Endothelial cell of umbilical vein (primary cell): ENCODE results near the gene PLBD2.

Experiments
- CTCF ChIP-seq, 2 donors: IDR thresholded peaks; 1 replicate in 1 of 2; 2 replicates in 1 of 2; pipeline ENCODE4 v1.5.1; 2011; ENCODE audit warnings: low read length in 2 of 2, mild to moderate bottlenecking in 2 of 2, moderate library complexity in 2 of 2, control low read depth in 1 of 2, inconsistent platforms in 1 of 2, low read depth in 1 of 2; ENCODE audit not compliant: insufficient read depth in 1 of 2; ENCODE audit errors: extremely low read depth in 1 of 2
- EZH2 ChIP-seq: IDR thresholded peaks from 2 replicates; pipeline ENCODE4 v1.6.1; 2012; ENCODE audit warnings: borderline replicate concordance, low read depth, mild to moderate bottlenecking, moderate library complexity, low read length, inconsistent platforms; ENCODE audit not compliant: severe bottlenecking
- FOS ChIP-seq: IDR thresholded peaks from 2 replicates; pipeline ENCODE4 v1.6.1; 2011; ENCODE audit warnings: mild to moderate bottlenecking, low read length, moderate library complexity, borderline replicate concordance; ENCODE audit not compliant: insufficient read depth
- GATA2 ChIP-seq: IDR thresholded peaks from 2 replicates; pipeline ENCODE4 v1.7.0; 2011; ENCODE audit warnings: low read depth, mild to moderate bottlenecking, moderate library complexity, mixed read lengths, low read length; ENCODE audit not compliant: insufficient read length, insufficient read depth
- JUN ChIP-seq: IDR thresholded peaks from 2 replicates; pipeline ENCODE4 v1.6.1; 2011; ENCODE audit warnings: borderline replicate concordance, low read depth; ENCODE audit not compliant: insufficient read length, insufficient read depth
- MAX ChIP-seq: IDR thresholded peaks from 2 replicates; pipeline ENCODE4 v1.6.1; 2011; ENCODE audit not compliant: insufficient read depth, insufficient read length
- MYC ChIP-seq: IDR thresholded peaks from one replicate; pipeline ENCODE4 v1.6.1; 2011; ENCODE audit warnings: mild to moderate bottlenecking, low read depth, low read length
- POLR2A ChIP-seq: IDR thresholded peaks from 2 replicates; pipeline ENCODE4 v1.6.1; 2012; ENCODE audit warnings: low read depth, mild to moderate bottlenecking, control low read depth, low read length
- POLR2AphosphoS5 ChIP-seq: IDR thresholded peaks from 2 replicates; pipeline ENCODE4 v1.6.1; 2012; ENCODE audit warnings: low read depth, mild to moderate bottlenecking, control low read depth, low read length, moderate library complexity; ENCODE audit not compliant: insufficient read depth

- TF ChIP-seq CTCF (IDR thresholded peaks at IDR 0.05; ENCODE audit: extremely low read depth in 1 of 2, insufficient read depth in 1 of 2, low read depth in 1 of 2, low read length in 2 of 2) = no peak
- TF ChIP-seq MAX = no peak
- no peak for TF ChIP-seq JUN
- TF ChIP-seq POLR2AphosphoS5 = no peak
- no peak for TF ChIP-seq POLR2A
- no peak for TF ChIP-seq MYC
- TF ChIP-seq GATA2 = no peak
- TF ChIP-seq EZH2 = no peak
- no peak for TF ChIP-seq FOS
Measured at GRCh38 chr12:113361574-113362370, 3.4 kb downstream of the PLBD2 start.
